ENCODE measurements around the gene PACSIN3.

DNA sequence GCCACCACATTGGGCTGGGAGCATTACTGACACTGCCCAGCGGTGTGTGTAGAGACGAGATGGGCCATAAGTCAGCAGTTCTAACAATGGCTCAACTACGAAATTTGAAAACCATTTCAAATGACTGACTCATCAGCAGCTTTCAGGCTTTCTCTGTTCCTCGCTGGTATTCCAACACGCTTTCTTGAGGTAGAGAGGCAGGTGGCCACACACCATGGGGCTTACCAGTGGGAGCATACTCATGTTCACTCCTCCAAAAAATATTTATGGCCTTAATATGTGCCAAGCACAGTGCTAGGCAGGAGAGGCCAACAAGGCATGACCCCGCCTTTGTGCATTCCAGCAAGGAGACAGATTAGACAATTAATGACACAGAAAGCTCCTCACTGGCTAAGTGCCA lies 29.9 kb downstream of the PACSIN3 start:
- TF ChIP-seq YY1 (IDR thresholded peaks at IDR 0.05; ENCODE audit: insufficient read depth, insufficient read length) (no peak), SUZ12 (IDR thresholded peaks at IDR 0.05; ENCODE audit: extremely low read depth, insufficient read depth, insufficient read length) (no peak)
